PC-3 (cell line): Measurements from ENCODE around the gene SPINK1. TPM values are rescaled to one million over a fixed set of nuclear protein-coding genes. Genes with fewer than 3 reads are reported as not detected.
A peak's percentile ranks its signal among the peaks of the same experiment; 100 is the strongest.

Source experiments
- ATAC-seq: fragments of 200-7000 bp; cut with Tn5 transposase; 2 replicates; pipeline ENCODE4 v1.9.1; 2020; ENCODE audit warnings: mild to moderate bottlenecking, moderate library complexity
- BruUV-seq: library from RNA; stranded (reverse); fragments of 400-500 nt; replicated peaks from 2 replicates; lab custom pipeline; 2021; lab: Mats Ljungman, UMichigan
- CTCF ChIA-PET: fragments of 300-600 bp; sonication (Branson Sonifier 250); formaldehyde crosslinking; loops from one replicate; lab custom pipeline; 2022; ENCODE audit warnings: antibody characterized with exemption; lab: Charles Lee
- POLR2A ChIA-PET: fragments of 300-600 bp; sonication (Branson Sonifier 250); formaldehyde crosslinking; loops from one replicate; lab custom pipeline; 2022; ENCODE audit warnings: antibody characterized with exemption; ENCODE audit not compliant: unreplicated experiment; lab: Charles Lee
- DNase-seq: peaks from one replicate; pipeline ENCODE4 v3.0.0-alpha.2; 2015
- H2AFZ ChIP-seq: fragments of 300-600 bp; sonication (generic); 2 replicates; pipeline ENCODE4 v1.6.0; 2016; ENCODE audit warnings: antibody characterized with exemption, low read length
- H3F3A ChIP-seq: fragments of 300-600 bp; sonication (generic); one replicate; pipeline ENCODE4 v1.6.0; 2017; ENCODE audit warnings: antibody characterized with exemption, low read length, control low read depth, mild to moderate bottlenecking; ENCODE audit not compliant: unreplicated experiment
- H3K27ac ChIP-seq: fragments of 300-600 bp; sonication (generic); 2 replicates; pipeline ENCODE4 v1.5.1; 2016; ENCODE audit warnings: mild to moderate bottlenecking, low read length
- H3K27me3 ChIP-seq: fragments of 300-600 bp; sonication (generic); 2 replicates; pipeline ENCODE4 v1.6.1; 2016; ENCODE audit warnings: low read length, mixed read lengths
- H3K36me3 ChIP-seq: fragments of 300-600 bp; sonication (generic); 2 replicates; pipeline ENCODE4 v1.6.1; 2016; ENCODE audit warnings: low read depth, mixed run types, low read length, mixed read lengths
- H3K4me1 ChIP-seq: fragments of 300-600 bp; sonication (generic); 2 replicates; pipeline ENCODE4 v1.5.1; 2016; ENCODE audit warnings: low read length; ENCODE audit not compliant: insufficient read depth
- H3K4me2 ChIP-seq: fragments of 300-600 bp; sonication (generic); 2 replicates; pipeline ENCODE4 v1.6.0; 2016; ENCODE audit warnings: low read length
- H3K4me3 ChIP-seq: fragments of 300-600 bp; sonication (generic); 2 replicates; pipeline ENCODE4 v1.5.1; 2016; ENCODE audit warnings: mild to moderate bottlenecking, low read length, mixed read lengths
- H3K79me2 ChIP-seq: fragments of 300-600 bp; sonication (generic); 2 replicates; pipeline ENCODE4 v1.6.1; 2017; ENCODE audit warnings: low read length, mixed read lengths
- H3K9ac ChIP-seq: fragments of 300-600 bp; sonication (generic); 2 replicates; pipeline ENCODE4 v1.6.0; 2016; ENCODE audit warnings: mild to moderate bottlenecking, low read length
- H3K9me2 ChIP-seq: fragments of 300-600 bp; sonication (generic); replicated peaks from 2 replicates; pipeline ENCODE4 v1.6.1; 2016; ENCODE audit warnings: mixed run types, low read length, mixed read lengths
- H3K9me3 ChIP-seq: fragments of 300-600 bp; sonication (generic); 2 replicates; pipeline ENCODE4 v1.6.1; 2016; ENCODE audit warnings: low read length, mixed read lengths
- H4K20me1 ChIP-seq: fragments of 300-600 bp; sonication (generic); 2 replicates; pipeline ENCODE4 v1.6.1; 2016; ENCODE audit warnings: low read length, mixed read lengths
- CTCF ChIP-seq: fragments of 300-600 bp; sonication (generic); conservative IDR thresholded peaks from 2 replicates; pipeline ENCODE4 v1.5.1; 2017; ENCODE audit warnings: antibody characterized with exemption, low read depth, mild to moderate bottlenecking, low read length
- EZH2 ChIP-seq: fragments of 300-600 bp; sonication (generic); IDR thresholded peaks from one replicate; pipeline ENCODE4 v1.6.1; 2017; ENCODE audit warnings: antibody characterized with exemption, mild to moderate bottlenecking, low read length; ENCODE audit not compliant: unreplicated experiment
- EZH2phosphoT487 ChIP-seq: fragments of 300-600 bp; sonication (generic); IDR thresholded peaks from 2 replicates; pipeline ENCODE4 v1.6.1; 2018; ENCODE audit warnings: mild to moderate bottlenecking, antibody characterized with exemption, low read length, borderline replicate concordance
- intact Hi-C: fragments of 100-400 bp; cut with micrococcal nuclease; formaldehyde crosslinking; loops from 2 replicates; pipeline ENCODE4 v1.9.0; 2023
- total RNA-seq: library from RNA; depleted of rRNA; stranded (reverse); fragments of >200 nt; gene quantifications from 2 replicates; pipeline ENCODE4 v1.2.3, GENCODE V29; 2014

Gene SPINK1
- total RNA-seq, 1 experiment from 2014 or later = not detected

GRCh38 chr5:147782110-147783028 lies 49.1 kb downstream of the SPINK1 start, which contains the start of gene JAKMIP2:
JAKMIP2 (minus strand) TSS chr5:147782728; CDS start chr5:147671806, 110,922 bp downstream.
- ChIA-PET POLR2A (no interaction called here), CTCF (interaction anchor here (1.0 kb wide), 1 partner anchor 92 kb away, joined by 3 read pairs; no protein-coding TSS in a partner anchor)
- ATAC-seq (peak; percentile 70; the same call in 1 of the 2 replicates), DNase-seq (peak; percentile 10)
- Histone ChIP-seq H3K27me3 (no peaks in the 10 kb centered on the region), H3F3A (no peaks in the 10 kb centered on the region), H3K4me1 (no peaks in the 10 kb centered on the region), H4K20me1 (no peaks in the 10 kb centered on the region), H3K36me3 (no peaks in the 10 kb centered on the region), H3K27ac (no peak within 1 kb of the TSS), H3K9me3 (no peaks in the 10 kb centered on the region), H3K9me2 (no peaks in the 10 kb centered on the region), H3K79me2 (no peaks in the 10 kb centered on the region), H3K9ac (no peak within 1 kb of the TSS), H3K4me3 (peak within 1 kb of the TSS; percentile 2; the same call in 1 of the 2 replicates), H2AFZ (peak within 1 kb of the TSS; percentile 25; the same call in 1 of the 2 replicates), H3K4me2 (no peak within 1 kb of the TSS)
- TF ChIP-seq EZH2phosphoT487 = no peak
- no peak for TF ChIP-seq EZH2
- TF ChIP-seq CTCF = no peak
- BruUV-seq = TSS peak; percentile 78
- intact Hi-C loops = no loop called here

GRCh38 chr5:147780924-147781573 lies 50.4 kb downstream of the SPINK1 start:
- H3K4me1 ChIP-seq = no peaks in the 10 kb centered on the region
- H3K27me3 ChIP-seq = no peaks in the 10 kb centered on the region
- H3K9me2 ChIP-seq = no peaks in the 10 kb centered on the region
- no TSS peak for BruUV-seq
- H3K9me3 ChIP-seq = no peaks in the 10 kb centered on the region
- no peaks in the 10 kb centered on the region for H3K36me3 ChIP-seq
- no peak for ATAC-seq
- TF ChIP-seq EZH2phosphoT487 (no peak), EZH2 (no peak)
- H3K9ac ChIP-seq = no peak overlapping the region
- no peaks in the 10 kb centered on the region for H3K79me2 ChIP-seq
- H3K4me2 ChIP-seq = no peak overlapping the region
- DNase-seq = no peak
- ChIA-PET CTCF (no interaction called here), POLR2A (no interaction called here)
- intact Hi-C loops = no loop called here
- H4K20me1 ChIP-seq = no peaks in the 10 kb centered on the region
- no peak overlapping the region for H3K27ac ChIP-seq
- H3K4me3 ChIP-seq = no peak overlapping the region
- no peaks in the 10 kb centered on the region for H3F3A ChIP-seq
- no peak overlapping the region for H2AFZ ChIP-seq

- H2AFZ ChIP-seq = no peak overlapping the region
- no peak overlapping the region for H3K27ac ChIP-seq
- no peak overlapping the region for H3K4me3 ChIP-seq
- ChIA-PET POLR2A (no interaction called here), CTCF (no interaction called here)
- no peaks in the 10 kb centered on the region for H3K79me2 ChIP-seq
- BruUV-seq = no TSS peak
- intact Hi-C loops = no loop called here
- H3K4me2 ChIP-seq = no peak overlapping the region
- TF ChIP-seq EZH2 = no peak
- TF ChIP-seq CTCF = no peak
- no peaks in the 10 kb centered on the region for H3F3A ChIP-seq
- ATAC-seq = no peak
- H3K36me3 ChIP-seq = no peaks in the 10 kb centered on the region
- H3K9ac ChIP-seq = no peak overlapping the region
- H3K9me3 ChIP-seq = no peaks in the 10 kb centered on the region
- no peaks in the 10 kb centered on the region for H3K27me3 ChIP-seq
- H4K20me1 ChIP-seq = no peaks in the 10 kb centered on the region
- no peaks in the 10 kb centered on the region for H3K4me1 ChIP-seq
- no peak for DNase-seq
- no peaks in the 10 kb centered on the region for H3K9me2 ChIP-seq
Observed at GRCh38 chr5:147779694-147780093, 51.8 kb downstream of the SPINK1 start.
